Measurements from ENCODE around the gene SLIT2.

The SLIT2 gene, protein sequence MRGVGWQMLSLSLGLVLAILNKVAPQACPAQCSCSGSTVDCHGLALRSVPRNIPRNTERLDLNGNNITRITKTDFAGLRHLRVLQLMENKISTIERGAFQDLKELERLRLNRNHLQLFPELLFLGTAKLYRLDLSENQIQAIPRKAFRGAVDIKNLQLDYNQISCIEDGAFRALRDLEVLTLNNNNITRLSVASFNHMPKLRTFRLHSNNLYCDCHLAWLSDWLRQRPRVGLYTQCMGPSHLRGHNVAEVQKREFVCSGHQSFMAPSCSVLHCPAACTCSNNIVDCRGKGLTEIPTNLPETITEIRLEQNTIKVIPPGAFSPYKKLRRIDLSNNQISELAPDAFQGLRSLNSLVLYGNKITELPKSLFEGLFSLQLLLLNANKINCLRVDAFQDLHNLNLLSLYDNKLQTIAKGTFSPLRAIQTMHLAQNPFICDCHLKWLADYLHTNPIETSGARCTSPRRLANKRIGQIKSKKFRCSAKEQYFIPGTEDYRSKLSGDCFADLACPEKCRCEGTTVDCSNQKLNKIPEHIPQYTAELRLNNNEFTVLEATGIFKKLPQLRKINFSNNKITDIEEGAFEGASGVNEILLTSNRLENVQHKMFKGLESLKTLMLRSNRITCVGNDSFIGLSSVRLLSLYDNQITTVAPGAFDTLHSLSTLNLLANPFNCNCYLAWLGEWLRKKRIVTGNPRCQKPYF (N-terminal part only)

DNA sequence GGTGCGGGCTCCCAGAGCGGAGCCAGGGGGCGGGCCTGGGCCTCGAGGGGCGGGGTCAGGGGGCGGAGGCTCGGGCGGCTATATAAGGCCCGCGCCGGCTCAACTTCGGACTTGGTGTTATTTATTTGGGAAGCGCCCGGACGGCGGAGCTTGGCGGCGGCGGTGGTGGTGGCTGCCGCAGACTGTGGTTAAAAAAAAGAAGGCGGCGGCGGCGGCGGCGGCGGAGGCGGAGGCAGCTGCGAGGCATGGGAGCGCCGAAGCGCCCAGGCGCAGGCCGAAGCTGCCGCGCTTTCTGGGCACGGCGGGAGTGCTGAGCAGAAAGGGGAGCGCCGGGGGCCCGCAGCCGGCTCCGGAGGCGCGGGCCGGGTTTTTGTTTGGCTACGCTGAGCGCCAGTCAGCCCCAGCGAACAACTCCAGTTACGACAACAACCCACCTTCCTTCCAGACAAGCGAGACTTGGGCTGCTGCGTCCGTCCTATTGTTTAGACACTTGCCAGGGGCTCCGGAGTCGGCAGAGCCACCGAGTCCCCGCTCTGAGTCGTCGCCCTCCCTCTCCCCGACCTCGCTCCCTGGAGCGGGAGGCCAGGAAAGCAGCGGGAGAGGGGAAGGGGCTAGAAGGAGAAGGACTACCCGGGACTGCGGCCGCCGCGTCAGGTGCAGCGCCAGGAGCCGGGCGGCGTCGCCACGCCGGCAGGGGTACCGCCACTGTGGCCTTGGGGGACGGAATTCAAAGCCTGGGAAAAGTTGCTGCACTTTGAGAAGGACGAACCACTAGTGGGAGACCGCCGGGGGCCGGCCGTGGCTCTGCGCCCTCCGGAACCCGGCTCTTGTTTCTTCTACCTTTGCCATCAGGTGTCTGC is at the start of gene SLIT2:
SLIT2 (plus strand) TSS at position 110 of the 860 bp plus-strand sequence. CDS start 1,911 bp downstream, outside the sequence.
- peak; percentile 23 for DNase-seq (ENCODE audit: low read depth)
- peak within 1 kb of the TSS; percentile 46 for H3K4me3 ChIP-seq (ENCODE audit: low read depth, low read length)
- TF ChIP-seq, protein P1, sequence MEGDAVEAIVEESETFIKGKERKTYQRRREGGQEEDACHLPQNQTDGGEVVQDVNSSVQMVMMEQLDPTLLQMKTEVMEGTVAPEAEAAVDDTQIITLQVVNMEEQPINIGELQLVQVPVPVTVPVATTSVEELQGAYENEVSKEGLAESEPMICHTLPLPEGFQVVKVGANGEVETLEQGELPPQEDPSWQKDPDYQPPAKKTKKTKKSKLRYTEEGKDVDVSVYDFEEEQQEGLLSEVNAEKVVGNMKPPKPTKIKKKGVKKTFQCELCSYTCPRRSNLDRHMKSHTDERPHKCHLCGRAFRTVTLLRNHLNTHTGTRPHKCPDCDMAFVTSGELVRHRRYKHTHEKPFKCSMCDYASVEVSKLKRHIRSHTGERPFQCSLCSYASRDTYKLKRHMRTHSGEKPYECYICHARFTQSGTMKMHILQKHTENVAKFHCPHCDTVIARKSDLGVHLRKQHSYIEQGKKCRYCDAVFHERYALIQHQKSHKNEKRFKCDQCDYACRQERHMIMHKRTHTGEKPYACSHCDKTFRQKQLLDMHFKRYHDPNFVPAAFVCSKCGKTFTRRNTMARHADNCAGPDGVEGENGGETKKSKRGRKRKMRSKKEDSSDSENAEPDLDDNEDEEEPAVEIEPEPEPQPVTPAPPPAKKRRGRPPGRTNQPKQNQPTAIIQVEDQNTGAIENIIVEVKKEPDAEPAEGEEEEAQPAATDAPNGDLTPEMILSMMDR (IDR thresholded peaks at IDR 0.05; ENCODE audit: control insufficient read depth, extremely low read depth, insufficient read depth), result no peak

DNA sequence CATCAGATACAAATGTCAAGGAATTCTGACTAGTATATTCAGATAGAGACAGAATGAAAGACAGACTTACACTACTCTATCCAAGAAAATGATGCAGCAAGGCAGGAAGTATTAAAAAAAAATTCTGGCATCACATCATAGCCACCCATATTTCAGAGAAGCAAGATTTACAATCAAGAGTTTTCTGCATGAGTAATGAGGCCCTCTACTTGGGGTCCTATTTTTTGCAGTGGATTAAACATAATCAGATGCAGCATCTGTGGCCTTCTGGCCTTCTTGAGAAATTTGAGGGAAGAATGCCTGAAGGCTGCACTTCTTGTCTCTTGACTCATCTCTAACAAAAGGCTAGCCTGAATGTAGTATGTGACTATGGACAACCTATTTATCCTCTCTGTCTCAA is 48.2 kb upstream of the SLIT2 start:
- TF ChIP-seq, protein P1 (IDR thresholded peaks at IDR 0.05; ENCODE audit: control insufficient read depth, extremely low read depth, insufficient read depth), result no peak
- DNase-seq (ENCODE audit: low read depth), result no peak
- no peak overlapping the region for H3K4me3 ChIP-seq (ENCODE audit: low read depth, low read length)

DNA sequence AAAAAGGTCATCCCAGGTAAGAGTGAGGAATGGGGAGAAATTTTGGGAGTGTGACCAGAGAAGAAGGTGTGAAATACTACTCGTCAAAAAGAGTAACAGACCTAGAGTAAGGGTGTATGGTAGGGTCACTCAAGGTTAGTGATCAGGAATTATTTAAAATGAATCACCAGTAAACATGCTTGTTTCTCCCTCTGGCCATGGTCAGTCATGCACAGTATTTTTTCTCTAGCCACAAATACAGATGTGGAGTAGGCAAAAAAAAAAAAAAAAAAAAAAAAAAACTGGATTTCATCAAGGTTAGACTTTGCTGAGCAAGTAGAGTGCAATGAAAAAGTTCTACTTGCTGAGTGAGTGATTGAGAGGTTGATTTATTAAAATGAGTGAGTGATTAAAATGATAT is 34.2 kb upstream of the SLIT2 start:
- DNase-seq (ENCODE audit: low read depth), result no peak
- H3K4me3 ChIP-seq (ENCODE audit: low read depth, low read length), result no peak overlapping the region
- TF ChIP-seq, protein P1 (IDR thresholded peaks at IDR 0.05; ENCODE audit: control insufficient read depth, extremely low read depth, insufficient read depth), result no peak

DNA sequence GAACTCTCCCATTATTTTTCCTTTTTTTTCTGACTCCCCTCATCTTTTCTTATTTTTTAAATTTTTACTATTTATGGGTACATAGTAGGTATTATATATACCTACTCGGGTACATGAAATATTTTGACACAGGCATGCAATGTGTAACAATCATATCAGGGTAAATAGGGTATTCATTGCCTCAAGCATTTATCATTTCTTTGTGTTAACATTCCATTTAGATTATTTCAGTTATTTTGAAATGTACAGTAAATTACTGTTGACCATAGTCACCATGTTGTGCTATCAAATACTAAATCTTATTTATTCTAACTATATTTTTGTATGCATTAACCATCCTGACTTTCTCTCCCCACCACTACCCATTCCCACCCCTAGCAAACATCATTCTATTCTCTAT is 33.8 kb upstream of the SLIT2 start:
- no peak for DNase-seq (ENCODE audit: low read depth)
- TF ChIP-seq, protein P1 (IDR thresholded peaks at IDR 0.05; ENCODE audit: control insufficient read depth, extremely low read depth, insufficient read depth), result no peak
- H3K4me3 ChIP-seq (ENCODE audit: low read depth, low read length), result no peak overlapping the region

DNA sequence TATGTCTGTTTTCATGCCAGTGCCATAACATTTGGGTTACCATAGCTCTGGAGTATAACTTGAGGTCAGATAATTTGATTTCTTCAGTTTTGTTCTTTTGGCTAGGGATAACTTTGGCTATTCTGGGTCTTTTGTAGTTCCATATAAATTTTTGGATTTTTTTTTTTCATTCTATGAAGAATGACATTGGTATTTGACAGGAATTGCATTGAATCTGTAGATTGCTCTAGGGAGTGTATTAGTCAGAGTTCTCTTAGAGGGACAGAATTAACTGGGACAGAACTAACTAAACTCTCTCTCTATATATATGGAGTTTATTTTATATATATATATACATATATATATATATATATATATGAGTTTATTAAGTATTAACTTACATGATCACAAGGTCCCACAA is 32.2 kb upstream of the SLIT2 start:
- DNase-seq (ENCODE audit: low read depth), result no peak
- no peak overlapping the region for H3K4me3 ChIP-seq (ENCODE audit: low read depth, low read length)
- TF ChIP-seq, protein P1 (IDR thresholded peaks at IDR 0.05; ENCODE audit: control insufficient read depth, extremely low read depth, insufficient read depth), result no peak

DNA sequence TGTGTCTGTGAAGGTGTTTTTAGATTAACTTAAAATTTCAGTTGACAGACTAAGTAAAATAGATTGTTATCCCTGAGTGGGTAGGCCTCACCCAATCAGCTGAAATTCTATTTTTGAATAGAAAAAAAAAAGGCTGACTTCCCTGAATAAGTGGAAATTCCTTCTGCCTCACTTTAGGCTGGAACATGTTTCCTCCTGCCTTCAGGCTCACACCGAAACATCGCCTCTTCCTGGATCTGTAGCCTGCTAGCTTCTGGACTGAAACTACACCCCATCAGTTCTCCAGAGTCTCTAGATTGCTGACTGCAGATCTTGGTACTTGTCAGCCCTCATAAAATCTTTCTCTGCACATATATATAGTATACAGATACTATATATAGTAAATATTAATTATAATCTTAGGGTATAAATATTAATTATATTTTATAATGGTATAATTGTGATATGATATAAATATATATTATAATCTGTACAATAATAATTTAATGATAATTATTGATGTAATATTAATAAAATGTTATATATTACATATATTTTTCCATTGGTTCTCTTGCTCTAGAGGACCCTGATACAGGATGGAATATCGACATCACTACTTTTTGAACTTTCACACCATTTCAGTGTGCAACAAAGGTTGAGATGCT is 13.7 kb upstream of the SLIT2 start:
- no peak for DNase-seq (ENCODE audit: low read depth)
- TF ChIP-seq, protein P1 (IDR thresholded peaks at IDR 0.05; ENCODE audit: control insufficient read depth, extremely low read depth, insufficient read depth), result no peak
- no peak overlapping the region for H3K4me3 ChIP-seq (ENCODE audit: low read depth, low read length)
